D721Med (cell line): ENCODE results near the gene CALN1.

Experiments
- DNase-seq: peaks from one replicate; pipeline ENCODE4 v3.0.0; 2011; ENCODE audit warnings: low spot score; ENCODE audit not compliant: insufficient read length
- FAIRE-seq: peaks from 2 replicates; lab custom pipeline; 2011; peaks lifted over from hg19 to GRCh38; lab: Jason Lieb, UNC
- TF ChIP-seq, protein P1 (sequence below): IDR thresholded peaks from 2 replicates; pipeline ENCODE4 v1.5.1; 2012; ENCODE audit warnings: mild to moderate bottlenecking, control low read depth; ENCODE audit not compliant: insufficient read depth; ENCODE audit errors: missing control alignments

Gene CALN1

DNA sequence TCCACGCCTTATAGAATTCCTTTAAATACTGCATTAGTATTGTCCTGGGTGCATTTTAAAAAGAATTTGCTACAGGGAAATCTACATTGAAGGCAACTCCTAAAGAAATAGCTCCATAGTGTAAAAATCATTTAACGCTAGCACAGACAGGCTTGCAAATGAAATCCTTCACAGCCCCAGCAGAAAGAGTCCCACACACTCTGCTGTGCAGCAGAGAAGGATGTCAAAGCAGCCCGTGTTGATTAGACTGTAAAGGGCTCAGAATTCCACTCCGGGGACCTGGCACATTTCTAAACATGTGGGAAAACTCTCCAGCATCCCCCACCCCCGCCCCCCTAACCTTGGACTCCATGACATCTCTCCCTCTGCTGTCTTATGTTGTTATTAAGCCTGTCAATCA is 176.8 kb downstream of the CALN1 start:
- DNase-seq (no peak), FAIRE-seq (no peak)
- TF ChIP-seq, protein P1, sequence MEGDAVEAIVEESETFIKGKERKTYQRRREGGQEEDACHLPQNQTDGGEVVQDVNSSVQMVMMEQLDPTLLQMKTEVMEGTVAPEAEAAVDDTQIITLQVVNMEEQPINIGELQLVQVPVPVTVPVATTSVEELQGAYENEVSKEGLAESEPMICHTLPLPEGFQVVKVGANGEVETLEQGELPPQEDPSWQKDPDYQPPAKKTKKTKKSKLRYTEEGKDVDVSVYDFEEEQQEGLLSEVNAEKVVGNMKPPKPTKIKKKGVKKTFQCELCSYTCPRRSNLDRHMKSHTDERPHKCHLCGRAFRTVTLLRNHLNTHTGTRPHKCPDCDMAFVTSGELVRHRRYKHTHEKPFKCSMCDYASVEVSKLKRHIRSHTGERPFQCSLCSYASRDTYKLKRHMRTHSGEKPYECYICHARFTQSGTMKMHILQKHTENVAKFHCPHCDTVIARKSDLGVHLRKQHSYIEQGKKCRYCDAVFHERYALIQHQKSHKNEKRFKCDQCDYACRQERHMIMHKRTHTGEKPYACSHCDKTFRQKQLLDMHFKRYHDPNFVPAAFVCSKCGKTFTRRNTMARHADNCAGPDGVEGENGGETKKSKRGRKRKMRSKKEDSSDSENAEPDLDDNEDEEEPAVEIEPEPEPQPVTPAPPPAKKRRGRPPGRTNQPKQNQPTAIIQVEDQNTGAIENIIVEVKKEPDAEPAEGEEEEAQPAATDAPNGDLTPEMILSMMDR = no peak

DNA sequence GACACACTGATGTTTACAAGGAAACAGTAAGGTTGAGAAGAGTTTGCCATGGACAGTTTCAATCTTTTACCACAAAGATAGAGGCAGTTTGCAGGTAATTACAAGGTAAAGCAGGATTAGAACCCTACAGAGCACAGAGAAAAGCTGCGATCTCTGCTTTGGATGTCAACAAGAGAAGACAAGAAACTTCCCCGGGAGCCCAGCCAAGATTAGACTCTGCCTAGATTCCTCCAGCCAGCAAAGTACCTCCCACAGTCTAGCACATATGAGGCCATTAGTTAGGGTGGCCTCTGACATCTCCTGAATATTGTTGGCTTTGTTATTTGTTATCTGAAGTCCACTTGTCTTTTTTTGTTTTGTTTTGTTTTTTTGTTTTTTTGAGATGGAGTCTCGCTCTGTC is 178.1 kb downstream of the CALN1 start:
- TF ChIP-seq, protein P1 = no peak
- FAIRE-seq = no peak
- DNase-seq = no peak

GRCh38 chr7:72230281-72230680 is 181.9 kb downstream of the CALN1 start:
- FAIRE-seq (no peak), DNase-seq (no peak)
- TF ChIP-seq, protein P1 = no peak

- DNase-seq (no peak), FAIRE-seq (no peak)
- TF ChIP-seq, protein P1 = no peak
Observed at GRCh38 chr7:72223351-72223750, 188.8 kb downstream of the CALN1 start.

- FAIRE-seq (no peak), DNase-seq (no peak)
- TF ChIP-seq, protein P1 = no peak
Observed at GRCh38 chr7:72222136-72222535, 190.0 kb downstream of the CALN1 start.

DNA sequence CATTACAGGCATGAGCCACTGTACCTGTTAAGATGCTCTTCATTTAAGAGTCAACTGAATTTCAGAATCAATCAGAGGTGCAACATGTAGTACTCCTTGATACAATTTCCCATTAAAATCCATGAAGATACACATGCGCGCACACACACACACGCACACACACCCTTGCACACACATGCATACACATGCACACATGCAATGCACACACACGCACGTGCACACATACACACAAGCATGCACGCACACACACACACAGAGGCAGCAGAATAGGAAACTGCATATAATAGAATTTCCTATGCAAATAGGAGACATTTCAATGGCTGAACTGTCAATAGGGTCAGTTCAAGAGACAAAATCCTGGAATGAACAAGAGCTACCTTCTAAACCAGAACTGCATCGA is 192.6 kb downstream of the CALN1 start:
- TF ChIP-seq, protein P1 = no peak
- DNase-seq = no peak
- no peak for FAIRE-seq

DNA sequence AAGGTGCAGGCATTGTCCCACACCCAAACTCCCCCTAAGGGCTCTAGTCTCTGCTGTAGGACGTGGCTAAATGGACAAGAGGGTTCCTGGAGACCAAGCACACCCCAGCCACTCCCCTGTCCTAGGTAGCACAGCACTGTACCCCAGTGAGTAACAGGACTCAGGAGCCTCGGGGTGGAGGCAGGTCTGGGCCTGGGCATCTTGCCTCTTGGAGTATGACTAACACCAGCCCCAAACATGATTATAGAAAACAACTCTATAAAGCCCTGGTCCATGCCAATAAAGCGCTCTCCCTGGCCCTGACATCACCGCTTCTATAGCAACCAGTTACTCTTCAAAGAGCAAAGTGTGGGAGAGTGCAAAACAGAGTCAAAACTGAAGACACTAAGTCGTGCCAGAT is 195.0 kb downstream of the CALN1 start:
- TF ChIP-seq, protein P1 = no peak
- FAIRE-seq (no peak), DNase-seq (no peak)
